OCI-LY3 (cell line): ENCODE results near the gene CFAP157.
"Not testable (repeated sequence)": the region's sequence is repeated elsewhere in the genome, so short reads cannot be mapped to it uniquely, and the experiment has no call there.

Experiments used
- H2AFZ ChIP-seq: fragments of 200-600, 300-600 bp; shearing (Covaris generic); 2 replicates; pipeline ENCODE4 v1.6.0; 2014; ENCODE audit warnings: antibody characterized with exemption, low read depth, low read length
- H3K27ac ChIP-seq: fragments of 200-600, 300-600 bp; sonication (generic); 2 replicates; pipeline ENCODE4 v1.5.1; 2014; ENCODE audit warnings: mild to moderate bottlenecking, low read length, moderate library complexity, mixed read lengths
- H3K27me3 ChIP-seq: fragments of 200-600, 300-600 bp; sonication (generic); 2 replicates; pipeline ENCODE4 v1.6.1; 2014; ENCODE audit warnings: low read depth, low read length, mixed read lengths
- H3K36me3 ChIP-seq: fragments of 200-600, 300-600 bp; sonication (generic); replicated peaks from 2 replicates; pipeline ENCODE3; 2014; ENCODE audit warnings: low read depth, low read length, mixed read lengths
- H3K4me1 ChIP-seq: fragments of 300-600, 200-600 bp; sonication (generic); 2 replicates; pipeline ENCODE4 v1.6.1; 2014; ENCODE audit warnings: low read length, mixed read lengths
- H3K4me2 ChIP-seq: fragments of 200-600, 300-600 bp; sonication (generic); 2 replicates; pipeline ENCODE4 v1.6.1; 2014; ENCODE audit warnings: low read length, mixed read lengths
- H3K4me3 ChIP-seq: fragments of 300-600, 200-600 bp; sonication (generic); 2 replicates; pipeline ENCODE4 v1.5.1; 2014; ENCODE audit warnings: antibody characterized with exemption, mild to moderate bottlenecking, low read length, moderate library complexity
- H3K79me2 ChIP-seq: fragments of 300-600, 200-600 bp; shearing (Covaris generic); 2 replicates; pipeline ENCODE4 v1.6.1; 2014; ENCODE audit warnings: mild to moderate bottlenecking, low read length, mixed read lengths
- H3K9ac ChIP-seq: fragments of 300-600, 200-600 bp; shearing (Covaris generic); 2 replicates; pipeline ENCODE4 v1.6.0; 2014; ENCODE audit warnings: mild to moderate bottlenecking, low read length, moderate library complexity
- H3K9me3 ChIP-seq: fragments of 200-600, 300-600 bp; shearing (Covaris generic); 2 replicates; pipeline ENCODE4 v1.6.1; 2014; ENCODE audit warnings: low read length, mixed read lengths; ENCODE audit not compliant: insufficient read depth
- H4K20me1 ChIP-seq: fragments of 200-600, 300-600 bp; sonication (generic); 2 replicates; pipeline ENCODE4 v1.6.1; 2016; ENCODE audit warnings: low read length, mixed read lengths; ENCODE audit not compliant: insufficient read depth
- EZH2phosphoT487 ChIP-seq: fragments of 200-600 bp; shearing (Covaris generic); IDR thresholded peaks from 2 replicates; pipeline ENCODE4 v1.6.1; 2018; ENCODE audit warnings: antibody characterized with exemption, mixed run types, low read depth
- TF ChIP-seq, protein P1 (sequence below): fragments of 200-600, 300-600 bp; sonication (generic); IDR thresholded peaks from 2 replicates; pipeline ENCODE4 v1.5.1; 2014; ENCODE audit warnings: antibody characterized with exemption, low read length, low read depth

Gene CFAP157

DNA sequence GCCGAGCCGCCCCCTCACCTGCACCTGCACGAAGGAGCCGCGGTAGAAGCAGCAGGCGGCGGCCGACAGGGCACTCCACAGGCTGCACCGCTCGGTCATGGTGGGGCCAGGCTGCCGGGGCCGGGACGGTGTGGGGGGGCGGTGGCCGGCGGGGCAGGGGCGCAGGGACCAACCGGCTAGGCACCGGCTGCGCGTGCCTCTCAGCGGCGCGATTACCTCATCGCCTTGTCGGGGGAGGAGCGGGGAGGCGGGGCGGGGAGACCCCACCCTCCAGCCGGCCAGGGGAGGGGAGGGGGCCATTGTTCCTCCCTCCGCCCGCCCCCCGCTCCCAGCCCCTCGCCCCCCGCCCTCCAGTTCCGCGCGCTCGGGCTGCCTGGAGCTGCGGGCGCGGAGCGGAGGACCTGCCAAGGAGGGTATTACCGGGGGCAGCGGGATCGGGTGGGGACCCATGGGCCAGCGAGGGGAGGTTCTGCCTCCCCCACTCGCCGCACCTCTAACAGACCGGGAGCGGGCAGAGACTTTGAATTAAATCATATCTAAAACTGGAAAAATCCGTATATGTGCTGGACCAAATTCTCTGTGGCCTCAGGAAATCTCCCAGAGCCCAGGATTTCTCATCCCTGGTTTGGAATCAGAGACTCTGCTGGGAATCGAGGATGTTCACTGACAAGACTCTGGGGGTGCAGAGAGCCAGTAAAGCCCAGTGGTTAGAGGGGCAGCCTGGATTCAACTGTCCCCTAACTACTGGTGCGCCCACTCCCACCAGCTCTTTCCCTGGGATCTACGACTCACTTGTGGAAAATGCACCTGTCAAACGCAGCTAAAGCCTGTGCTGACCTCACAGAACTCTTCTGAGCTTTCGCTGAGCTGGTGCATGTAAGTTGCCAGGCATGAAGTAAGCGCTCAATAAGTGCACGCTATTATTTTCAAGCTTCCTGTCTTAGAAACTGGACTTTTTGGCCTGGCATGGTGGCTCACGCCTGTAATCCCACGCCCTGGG lies 48.6 kb downstream of the CFAP157 start:
- Histone ChIP-seq H3K9ac (no peak overlapping the region), H4K20me1 (peaks cover 45% of the 10 kb centered on the region), H3K4me1 (no peaks in the 10 kb centered on the region), H2AFZ (no peak overlapping the region), H3K4me3 (no peak overlapping the region), H3K79me2 (no peaks in the 10 kb centered on the region), H3K4me2 (no peak overlapping the region), H3K9me3 (no peaks in the 10 kb centered on the region), H3K36me3 (peaks cover 21% of the 10 kb centered on the region), H3K27ac (no peak overlapping the region), H3K27me3 (no peaks in the 10 kb centered on the region)
- TF ChIP-seq, protein P1, sequence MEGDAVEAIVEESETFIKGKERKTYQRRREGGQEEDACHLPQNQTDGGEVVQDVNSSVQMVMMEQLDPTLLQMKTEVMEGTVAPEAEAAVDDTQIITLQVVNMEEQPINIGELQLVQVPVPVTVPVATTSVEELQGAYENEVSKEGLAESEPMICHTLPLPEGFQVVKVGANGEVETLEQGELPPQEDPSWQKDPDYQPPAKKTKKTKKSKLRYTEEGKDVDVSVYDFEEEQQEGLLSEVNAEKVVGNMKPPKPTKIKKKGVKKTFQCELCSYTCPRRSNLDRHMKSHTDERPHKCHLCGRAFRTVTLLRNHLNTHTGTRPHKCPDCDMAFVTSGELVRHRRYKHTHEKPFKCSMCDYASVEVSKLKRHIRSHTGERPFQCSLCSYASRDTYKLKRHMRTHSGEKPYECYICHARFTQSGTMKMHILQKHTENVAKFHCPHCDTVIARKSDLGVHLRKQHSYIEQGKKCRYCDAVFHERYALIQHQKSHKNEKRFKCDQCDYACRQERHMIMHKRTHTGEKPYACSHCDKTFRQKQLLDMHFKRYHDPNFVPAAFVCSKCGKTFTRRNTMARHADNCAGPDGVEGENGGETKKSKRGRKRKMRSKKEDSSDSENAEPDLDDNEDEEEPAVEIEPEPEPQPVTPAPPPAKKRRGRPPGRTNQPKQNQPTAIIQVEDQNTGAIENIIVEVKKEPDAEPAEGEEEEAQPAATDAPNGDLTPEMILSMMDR, result no peak
- TF ChIP-seq EZH2phosphoT487, result no peak

DNA sequence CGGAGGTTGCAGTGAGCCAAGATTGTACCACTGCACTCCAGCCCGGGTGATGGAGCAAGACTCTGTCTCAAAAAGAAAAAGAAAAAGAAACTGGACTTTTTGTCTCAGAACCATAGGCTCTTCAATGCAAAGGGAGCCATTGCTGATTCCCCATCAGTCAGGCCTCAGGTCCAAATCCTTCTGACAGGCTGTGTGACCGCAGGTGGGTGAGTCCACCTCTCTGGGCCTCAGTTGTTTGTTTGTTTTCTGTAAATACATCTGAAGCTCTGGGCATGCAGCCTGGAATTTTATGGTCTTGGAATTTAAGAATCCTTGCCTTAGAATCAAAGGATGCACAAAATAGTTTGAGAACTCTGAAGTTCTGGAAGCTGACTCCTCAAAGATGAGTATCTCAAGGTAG lies 49.4 kb downstream of the CFAP157 start:
- no peak for TF ChIP-seq EZH2phosphoT487
- TF ChIP-seq, protein P1, result no peak
- Histone ChIP-seq H3K27ac (no peak overlapping the region), H3K4me2 (no peak overlapping the region)

DNA sequence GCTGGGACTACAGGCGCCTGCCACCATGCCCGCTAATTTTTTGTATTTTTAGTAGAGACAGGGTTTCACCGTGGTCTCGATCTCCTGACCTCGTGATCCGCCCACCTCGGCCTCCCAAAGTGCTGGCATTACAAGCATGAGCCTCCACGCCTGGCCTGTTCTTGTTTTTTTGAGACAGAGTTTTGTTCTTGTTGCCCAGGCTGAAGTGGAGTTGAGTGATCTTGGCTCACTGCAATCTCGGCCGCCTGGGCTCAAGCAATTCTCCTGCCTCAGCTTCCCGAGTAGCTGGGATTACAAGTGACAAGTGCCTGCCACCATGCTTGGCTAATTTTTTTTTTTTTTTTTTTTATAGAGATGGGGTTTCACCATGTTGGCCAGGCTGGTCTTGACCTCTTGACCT lies 50.0 kb downstream of the CFAP157 start:
- not testable (repeated sequence) for H3K27ac ChIP-seq, H3K4me2 ChIP-seq, H3K79me2 ChIP-seq, H3K4me3 ChIP-seq, H3K27me3 ChIP-seq, H3K9me3 ChIP-seq, H3K9ac ChIP-seq, H3K4me1 ChIP-seq, H2AFZ ChIP-seq
- Histone ChIP-seq H4K20me1 (peaks cover 30% of the 10 kb centered on the region), H3K36me3 (peaks cover 12% of the 10 kb centered on the region)

More for the DNA sequence above, 49.4 kb downstream of the CFAP157 start:
- H3K4me3 ChIP-seq, result no peak overlapping the region
- no peaks in the 10 kb centered on the region for H3K4me1 ChIP-seq
- H3K36me3 ChIP-seq, result peaks cover 14% of the 10 kb centered on the region
- peaks cover 36% of the 10 kb centered on the region for H4K20me1 ChIP-seq
- no peak overlapping the region for H3K9ac ChIP-seq
- no peaks in the 10 kb centered on the region for H3K9me3 ChIP-seq
- H2AFZ ChIP-seq, result no peak overlapping the region
- no peaks in the 10 kb centered on the region for H3K79me2 ChIP-seq
- H3K27me3 ChIP-seq, result no peaks in the 10 kb centered on the region

DNA sequence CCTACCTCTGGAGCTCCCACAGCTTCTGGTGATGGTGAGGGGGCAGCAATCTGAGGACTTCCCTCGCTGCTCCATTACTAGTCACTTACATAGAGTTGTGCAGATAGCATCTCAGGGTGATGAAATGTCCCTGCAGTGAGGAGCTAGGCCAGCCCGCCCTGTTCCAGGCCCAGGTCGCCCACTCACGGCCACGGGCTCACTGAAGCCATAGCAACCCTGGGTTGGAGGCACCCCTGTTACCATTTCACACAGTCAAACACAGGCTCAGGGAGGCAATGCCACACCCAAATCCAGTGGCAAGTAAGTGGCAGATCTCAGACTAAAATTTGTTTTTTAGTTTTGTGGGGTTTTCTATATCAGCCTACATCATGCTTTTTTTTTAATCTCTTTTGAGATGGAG lies 52.1 kb downstream of the CFAP157 start:
- no peaks in the 10 kb centered on the region for H3K79me2 ChIP-seq
- no peak overlapping the region for H3K9ac ChIP-seq
- TF ChIP-seq, protein P1, result no peak
- no peak for TF ChIP-seq EZH2phosphoT487
- peaks cover 15% of the 10 kb centered on the region for H3K36me3 ChIP-seq
- H3K4me3 ChIP-seq, result no peak overlapping the region
- no peak overlapping the region for H3K27ac ChIP-seq
- no peaks in the 10 kb centered on the region for H3K9me3 ChIP-seq
- no peaks in the 10 kb centered on the region for H3K27me3 ChIP-seq
- peaks cover 32% of the 10 kb centered on the region for H4K20me1 ChIP-seq
- no peaks in the 10 kb centered on the region for H3K4me1 ChIP-seq
- H3K4me2 ChIP-seq, result no peak overlapping the region
- no peak overlapping the region for H2AFZ ChIP-seq
